Dendritic cell treated with granulocyte-macrophage colony-stimulating factor and Interleukin-4, amounts not matched to agents 40 ng/mL and 50 ng/mL, for 4 days (primary cell): ENCODE results near the gene ZNF324B.
"Not testable (repeated sequence)": the region's sequence is repeated elsewhere in the genome, so short reads cannot be mapped to it uniquely, and the experiment has no call there.

Experiments used
- H3K27ac Mint-ChIP-seq: one replicate; pipeline ENCODE4 v1.8.0; 2022; ENCODE audit warnings: mild to moderate bottlenecking, mixed read lengths
- H3K27me3 Mint-ChIP-seq: one replicate; pipeline ENCODE4 v1.8.0; 2022; ENCODE audit warnings: mild to moderate bottlenecking, mixed read lengths
- H3K36me3 Mint-ChIP-seq: one replicate; pipeline ENCODE4 v1.8.0; 2022; ENCODE audit warnings: low read depth, mixed read lengths
- H3K4me1 Mint-ChIP-seq: one replicate; pipeline ENCODE4 v1.8.0; 2022; ENCODE audit warnings: low read depth, mixed read lengths
- H3K4me3 Mint-ChIP-seq: one replicate; pipeline ENCODE4 v1.8.0; 2022; ENCODE audit warnings: mild to moderate bottlenecking, moderate library complexity, mixed read lengths
- H3K9me3 Mint-ChIP-seq: one replicate; pipeline ENCODE4 v1.8.0; 2022; ENCODE audit warnings: mixed read lengths
- intact Hi-C: fragments of 100-400 bp; cut with micrococcal nuclease; formaldehyde crosslinking; loops from one replicate; pipeline ENCODE4 v1.15.0; 2022

The ZNF324B gene

GRCh38 chr19:58439576-58440554 is 11.6 kb upstream of the ZNF324B start, which contains the start of gene ZNF132:
ZNF132 (minus strand) TSS chr19:58440153; CDS start chr19:58439821, 332 bp downstream.
- peak within 1 kb of the TSS; percentile 89 for H3K27ac Mint-ChIP-seq
- H3K4me3 Mint-ChIP-seq = peak within 1 kb of the TSS; percentile 88
- H3K27me3 Mint-ChIP-seq = peaks cover 15% of the 10 kb centered on the region
- H3K36me3 Mint-ChIP-seq = peaks cover 58% of the 10 kb centered on the region
- peaks cover 76% of the 10 kb centered on the region for H3K9me3 Mint-ChIP-seq
- H3K4me1 Mint-ChIP-seq = peaks cover 20% of the 10 kb centered on the region
- intact Hi-C loops = loop anchor here (1.0 to 2.0 kb wide), 3 partner anchors 11 to 59 kb away; partner anchors contain the start of genes ZNF324B, ZNF584 and ZNF837

- Mint-ChIP-seq H3K27me3 (peaks cover 19% of the 10 kb centered on the region), H3K36me3 (peaks cover 51% of the 10 kb centered on the region), H3K9me3 (peaks cover 70% of the 10 kb centered on the region), H3K4me1 (peaks cover 20% of the 10 kb centered on the region), H3K4me3 (peak overlapping the region; percentile 88), H3K27ac (peak overlapping the region; percentile 89)
- intact Hi-C loops = loop anchor here (1.0 to 2.0 kb wide), 3 partner anchors 11 to 60 kb away; partner anchors contain the start of genes ZNF324B, ZNF584 and ZNF837
Observed at GRCh38 chr19:58440556-58440955, 10.9 kb upstream of the ZNF324B start.

- H3K4me3 Mint-ChIP-seq, H3K27ac Mint-ChIP-seq, intact Hi-C loops: not testable (repeated sequence)
- Mint-ChIP-seq H3K4me1 (peaks cover 20% of the 10 kb centered on the region), H3K9me3 (peaks cover 50% of the 10 kb centered on the region), H3K36me3 (peaks cover 28% of the 10 kb centered on the region), H3K27me3 (peaks cover 31% of the 10 kb centered on the region)
Observed at GRCh38 chr19:58442986-58443385, 8.4 kb upstream of the ZNF324B start.

GRCh38 chr19:58448860-58449259 is 2.6 kb upstream of the ZNF324B start:
- Mint-ChIP-seq H3K36me3 (peaks cover 14% of the 10 kb centered on the region), H3K27me3 (peaks cover 32% of the 10 kb centered on the region), H3K9me3 (peaks cover 23% of the 10 kb centered on the region), H3K4me1 (peaks cover 25% of the 10 kb centered on the region)
- H3K4me3 Mint-ChIP-seq, intact Hi-C loops, H3K27ac Mint-ChIP-seq: not testable (repeated sequence)

- intact Hi-C loops = loop anchor here (2.0 kb wide), 1 partner anchor 17 kb away; the partner anchor contains the start of gene ZNF324
- H3K27ac Mint-ChIP-seq, H3K4me3 Mint-ChIP-seq: not testable (repeated sequence)
- Mint-ChIP-seq H3K9me3 (peaks cover 23% of the 10 kb centered on the region), H3K27me3 (peaks cover 29% of the 10 kb centered on the region), H3K36me3 (peaks cover 25% of the 10 kb centered on the region), H3K4me1 (peaks cover 28% of the 10 kb centered on the region)
Observed at GRCh38 chr19:58449980-58450379, 1.4 kb upstream of the ZNF324B start.

- Mint-ChIP-seq H3K27me3 (peaks cover 22% of the 10 kb centered on the region), H3K9me3 (peaks cover 23% of the 10 kb centered on the region), H3K27ac (peak overlapping the region; percentile 77), H3K4me3 (peak overlapping the region; percentile 85), H3K4me1 (peaks cover 28% of the 10 kb centered on the region), H3K36me3 (peaks cover 34% of the 10 kb centered on the region)
- intact Hi-C loops = loop anchor here (1.0 to 2.0 kb wide), 3 partner anchors 11 to 48 kb away; partner anchors contain the start of genes ZNF132 and ZNF324
Observed at GRCh38 chr19:58450856-58451357, 515 bp upstream of the ZNF324B start.

- Mint-ChIP-seq H3K36me3 (peaks cover 56% of the 10 kb centered on the region), H3K27me3 (peaks cover 9% of the 10 kb centered on the region), H3K4me3 (no peak overlapping the region), H3K4me1 (peaks cover 28% of the 10 kb centered on the region), H3K27ac (no peak overlapping the region), H3K9me3 (peaks cover 12% of the 10 kb centered on the region)
- intact Hi-C loops = no loop called here
Observed at GRCh38 chr19:58453743-58454142, 2.3 kb downstream of the ZNF324B start.

GRCh38 chr19:58455306-58455705 is 3.9 kb downstream of the ZNF324B start:
- H3K9me3 Mint-ChIP-seq = no peaks in the 10 kb centered on the region
- peaks cover 64% of the 10 kb centered on the region for H3K36me3 Mint-ChIP-seq
- no peak overlapping the region for H3K27ac Mint-ChIP-seq
- peaks cover 28% of the 10 kb centered on the region for H3K4me1 Mint-ChIP-seq
- intact Hi-C loops = no loop called here
- peaks cover 5% of the 10 kb centered on the region for H3K27me3 Mint-ChIP-seq
- no peak overlapping the region for H3K4me3 Mint-ChIP-seq

- Mint-ChIP-seq H3K4me3 (no peak overlapping the region), H3K27ac (no peak overlapping the region), H3K4me1 (peaks cover 23% of the 10 kb centered on the region), H3K9me3 (no peaks in the 10 kb centered on the region), H3K27me3 (peaks cover 2% of the 10 kb centered on the region), H3K36me3 (peaks cover 64% of the 10 kb centered on the region)
- intact Hi-C loops = no loop called here
Observed at GRCh38 chr19:58456111-58456510, 4.7 kb downstream of the ZNF324B start.

- Mint-ChIP-seq H3K27ac (no peak overlapping the region), H3K36me3 (peaks cover 43% of the 10 kb centered on the region), H3K27me3 (no peaks in the 10 kb centered on the region), H3K4me1 (no peaks in the 10 kb centered on the region), H3K9me3 (no peaks in the 10 kb centered on the region), H3K4me3 (no peak overlapping the region)
- intact Hi-C loops = no loop called here
Observed at GRCh38 chr19:58460039-58460438, 8.6 kb downstream of the ZNF324B start.

GRCh38 chr19:58466089-58466759 is 14.8 kb downstream of the ZNF324B start:
- intact Hi-C loops = loop anchor here (1.0 to 2.0 kb wide), 3 partner anchors 15 to 58 kb away; partner anchors contain the start of genes ZNF324B and ZNF584
- peak overlapping the region; percentile 76 for H3K27ac Mint-ChIP-seq
- H3K4me1 Mint-ChIP-seq = peaks cover 26% of the 10 kb centered on the region
- peak overlapping the region; percentile 76 for H3K4me3 Mint-ChIP-seq
- H3K27me3 Mint-ChIP-seq = no peaks in the 10 kb centered on the region
- peaks cover 23% of the 10 kb centered on the region for H3K36me3 Mint-ChIP-seq
- H3K9me3 Mint-ChIP-seq = no peaks in the 10 kb centered on the region

- peaks cover 26% of the 10 kb centered on the region for H3K4me1 Mint-ChIP-seq
- H3K4me3 Mint-ChIP-seq = peak within 1 kb of the TSS; percentile 76
- intact Hi-C loops = loop anchor here (1.0 to 2.0 kb wide), 4 partner anchors 9 to 59 kb away; partner anchors contain the start of genes ZNF324B, ZNF446 and ZNF584
- H3K9me3 Mint-ChIP-seq = no peaks in the 10 kb centered on the region
- no peaks in the 10 kb centered on the region for H3K27me3 Mint-ChIP-seq
- peaks cover 30% of the 10 kb centered on the region for H3K36me3 Mint-ChIP-seq
- H3K27ac Mint-ChIP-seq = peak within 1 kb of the TSS; percentile 76
Observed at GRCh38 chr19:58466760-58467589, 15.6 kb downstream of the ZNF324B start, which contains the start of gene ZNF324. ZNF324 (plus strand) TSS chr19:58467080; CDS start chr19:58469186, 2,106 bp downstream.
